HG02798 (cell line): ENCODE measurements around the gene DDX25.
"Not testable (repeated sequence)": the region's sequence is repeated elsewhere in the genome, so short reads cannot be mapped to it uniquely, and the experiment has no call there.

Experiments
- ATAC-seq: cut with Tn5 transposase; IDR thresholded peaks from one replicate; pipeline ENCODE4 v1.9.1; 2021; ENCODE audit warnings: mild to moderate bottlenecking; ENCODE audit not compliant: unreplicated experiment, poor library complexity

Gene DDX25

GRCh38 chr11:125903711-125904659 is at the start of gene DDX25:
Gene DDX25, plus strand, starts transcription at chr11:125904508. Its CDS starts 10 bp downstream, at chr11:125904518.
- ATAC-seq, result no peak

- not testable (repeated sequence) for ATAC-seq
These were observed 46.6 kb upstream of the DDX25 start for GRCh38 chr11:125857670-125858069.

GRCh38 chr11:125862786-125863185 is 41.5 kb upstream of the DDX25 start:
- ATAC-seq, result not testable (repeated sequence)

- not testable (repeated sequence) for ATAC-seq
These were observed 39.0 kb upstream of the DDX25 start for GRCh38 chr11:125865354-125865753.

- ATAC-seq, result no peak
These were observed 34.8 kb upstream of the DDX25 start for GRCh38 chr11:125869521-125869920.

GRCh38 chr11:125871391-125872137 is 32.7 kb upstream of the DDX25 start:
- ATAC-seq, result no peak

- ATAC-seq, result no peak
These were observed 32.2 kb upstream of the DDX25 start for GRCh38 chr11:125872138-125872491.

- no peak for ATAC-seq
These were observed 30.3 kb upstream of the DDX25 start for GRCh38 chr11:125873881-125874555.

- peak; percentile 85 for ATAC-seq
These were observed 29.7 kb upstream of the DDX25 start for GRCh38 chr11:125874556-125875124.

GRCh38 chr11:125881291-125881690 is 23.0 kb upstream of the DDX25 start:
- ATAC-seq, result no peak

- no peak for ATAC-seq
These were observed 20.9 kb upstream of the DDX25 start for GRCh38 chr11:125883375-125883774.

- peak; percentile 37 for ATAC-seq
These were observed 17.3 kb upstream of the DDX25 start for GRCh38 chr11:125886997-125887372.

GRCh38 chr11:125887373-125888324 is 16.7 kb upstream of the DDX25 start, which contains the start of gene HYLS1:
Gene HYLS1, plus strand, starts transcription at chr11:125887668. Its CDS starts 11,701 bp downstream, at chr11:125899369.
- ATAC-seq, result peak; percentile 88

GRCh38 chr11:125890447-125891100 is 13.7 kb upstream of the DDX25 start:
- ATAC-seq, result no peak

GRCh38 chr11:125892071-125892470 is 12.2 kb upstream of the DDX25 start:
- ATAC-seq, result no peak

- ATAC-seq, result no peak
These were observed 11.3 kb upstream of the DDX25 start for GRCh38 chr11:125892994-125893393.

GRCh38 chr11:125901872-125902271 is 2.4 kb upstream of the DDX25 start:
- ATAC-seq, result no peak

GRCh38 chr11:125902277-125902926 is 1.9 kb upstream of the DDX25 start:
- ATAC-seq, result no peak
